IgD-negative memory B cell (primary cell): ENCODE measurements around the gene DCDC2C. TPM values are rescaled to one million over a fixed set of nuclear protein-coding genes. Genes with fewer than 3 reads are reported as not detected.

Experiments
- H3K27ac Mint-ChIP-seq, 3 donors: one replicate each; pipeline ENCODE4 v1.8.0; 2020 to 2022; ENCODE audit warnings: mild to moderate bottlenecking in 3 of 3, mixed read lengths in 3 of 3, moderate library complexity in 1 of 3
- H3K27me3 Mint-ChIP-seq: one replicate; pipeline ENCODE4 v1.8.0; 2021; ENCODE audit warnings: mixed read lengths
- H3K36me3 Mint-ChIP-seq: one replicate; pipeline ENCODE4 v1.8.0; 2020; ENCODE audit warnings: mild to moderate bottlenecking, mixed read lengths
- H3K4me1 Mint-ChIP-seq, 3 donors: one replicate each; pipeline ENCODE4 v1.8.0; 2020 to 2022; ENCODE audit warnings: mixed read lengths in 3 of 3, mild to moderate bottlenecking in 1 of 3
- H3K4me3 Mint-ChIP-seq, 4 donors: one replicate each; pipeline ENCODE4 v1.8.0; 2020 to 2022; ENCODE audit warnings: mild to moderate bottlenecking in 4 of 4, mixed read lengths in 4 of 4, moderate library complexity in 3 of 4
- H3K9me3 Mint-ChIP-seq, 3 donors: one replicate each; pipeline ENCODE4 v1.8.0; 2020 to 2021; ENCODE audit warnings: mixed read lengths in 3 of 3, mild to moderate bottlenecking in 1 of 3
- polyA plus RNA-seq: library from polyadenylated mRNA; unstranded; fragments of 300-500 nt; fragmentation: Illumina TruSeq; gene quantifications from one replicate; pipeline ENCODE4 v1.2.3, GENCODE V29; 2021

The DCDC2C gene
- polyA plus RNA-seq, 1 donor from 2014 or later, result not detected

DNA sequence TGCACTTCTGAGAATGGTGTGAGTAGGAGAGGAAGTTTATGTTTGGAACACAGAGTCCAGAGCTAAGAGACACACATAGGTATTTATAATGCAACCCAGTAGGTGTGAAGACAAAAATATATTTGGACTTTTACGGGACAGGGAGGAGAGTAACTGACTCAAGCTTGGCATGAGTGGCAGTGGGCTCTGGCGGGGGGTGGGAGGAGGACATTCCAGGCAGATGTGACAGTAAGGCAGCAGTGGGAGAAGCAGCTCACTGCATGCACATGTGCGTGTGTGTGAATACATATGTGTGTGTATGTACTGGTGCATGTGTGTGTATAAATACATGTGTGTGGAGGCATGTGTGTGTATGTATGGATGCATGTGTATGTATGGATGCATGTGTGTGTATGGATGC lies 51.4 kb downstream of the DCDC2C start:
- peaks cover 11% of the 10 kb centered on the region for H3K27me3 Mint-ChIP-seq
- H3K36me3 Mint-ChIP-seq, result no peaks in the 10 kb centered on the region
- H3K27ac Mint-ChIP-seq, result peak overlapping the region in 1 of 3 donors; percentile 13
- H3K9me3 Mint-ChIP-seq, result peaks cover 0 to 4% (median 2%) of the 10 kb centered on the region in 3 donors
- H3K4me1 Mint-ChIP-seq, result no peaks in the 10 kb centered on the region
- no peak overlapping the region for H3K4me3 Mint-ChIP-seq

DNA sequence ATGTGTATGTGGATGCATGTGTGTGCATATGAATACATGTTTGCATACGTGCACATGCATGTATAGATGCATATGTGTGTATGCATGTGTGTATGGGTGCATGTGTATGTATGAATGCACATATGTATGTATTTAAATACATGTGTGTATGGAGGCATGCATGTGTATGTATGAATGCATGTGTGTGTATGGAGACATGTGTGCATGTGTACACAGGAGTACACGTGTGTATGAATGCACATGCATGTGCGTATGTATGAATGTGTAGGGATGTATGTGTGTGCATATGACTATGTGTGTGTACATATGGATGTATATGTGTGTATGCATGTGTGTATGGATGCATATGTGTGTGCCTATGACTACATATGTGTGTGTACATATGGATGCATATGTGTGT lies 51.9 kb downstream of the DCDC2C start:
- Mint-ChIP-seq H3K36me3 (no peaks in the 10 kb centered on the region), H3K4me3 (no peak overlapping the region), H3K4me1 (no peaks in the 10 kb centered on the region), H3K27me3 (peaks cover 11% of the 10 kb centered on the region), H3K27ac (no peak overlapping the region), H3K9me3 (peaks cover 0 to 4% (median 2%) of the 10 kb centered on the region in 3 donors)

DNA sequence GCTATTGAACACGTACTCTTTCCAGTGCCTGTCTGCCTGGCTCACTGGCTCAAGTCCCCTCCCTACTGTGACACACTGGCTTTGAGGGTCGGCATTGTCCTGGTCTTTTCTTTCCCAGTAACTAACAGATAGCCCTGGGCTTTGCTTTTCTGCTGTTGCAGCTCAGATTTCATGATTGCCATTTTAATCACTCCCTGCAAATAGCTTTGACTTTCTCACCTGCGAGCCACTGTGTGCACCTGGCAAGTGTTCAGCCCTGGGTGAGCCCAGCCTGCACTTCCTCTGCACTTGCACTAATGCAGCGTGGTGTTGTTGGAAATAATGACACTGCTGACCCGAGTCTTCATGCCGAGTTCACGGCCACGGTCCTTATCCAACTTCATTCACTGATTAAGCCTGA lies 52.9 kb downstream of the DCDC2C start:
- peaks cover 9% of the 10 kb centered on the region for H3K27me3 Mint-ChIP-seq
- H3K4me3 Mint-ChIP-seq, result no peak overlapping the region
- H3K36me3 Mint-ChIP-seq, result no peaks in the 10 kb centered on the region
- peaks cover 0 to 4% (median 2%) of the 10 kb centered on the region in 3 donors for H3K9me3 Mint-ChIP-seq
- no peak overlapping the region for H3K27ac Mint-ChIP-seq
- no peaks in the 10 kb centered on the region for H3K4me1 Mint-ChIP-seq

DNA sequence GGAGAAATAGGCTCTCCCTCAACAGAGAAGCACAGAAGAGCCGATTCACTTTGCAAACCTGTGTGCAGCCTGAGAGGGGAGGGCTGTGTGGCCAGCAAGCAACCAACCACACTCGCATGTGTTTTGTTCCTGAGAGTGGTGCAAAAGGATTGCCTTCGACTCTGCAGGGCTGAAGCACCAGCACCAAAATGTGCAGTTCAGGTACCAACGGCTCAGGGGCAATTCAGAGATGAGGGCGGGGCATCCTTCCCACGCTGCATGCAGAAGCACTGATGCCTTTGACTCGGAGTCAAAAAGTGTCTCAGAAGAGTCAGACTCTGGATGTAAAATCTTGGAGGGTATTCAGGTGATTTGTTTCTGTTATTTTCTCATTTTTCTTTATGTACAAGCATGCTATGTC lies 55.5 kb downstream of the DCDC2C start:
- Mint-ChIP-seq H3K27me3 (peaks cover 4% of the 10 kb centered on the region), H3K4me1 (no peaks in the 10 kb centered on the region), H3K9me3 (peaks cover 0 to 4% (median 2%) of the 10 kb centered on the region in 3 donors), H3K27ac (no peak overlapping the region), H3K36me3 (no peaks in the 10 kb centered on the region), H3K4me3 (no peak overlapping the region)

DNA sequence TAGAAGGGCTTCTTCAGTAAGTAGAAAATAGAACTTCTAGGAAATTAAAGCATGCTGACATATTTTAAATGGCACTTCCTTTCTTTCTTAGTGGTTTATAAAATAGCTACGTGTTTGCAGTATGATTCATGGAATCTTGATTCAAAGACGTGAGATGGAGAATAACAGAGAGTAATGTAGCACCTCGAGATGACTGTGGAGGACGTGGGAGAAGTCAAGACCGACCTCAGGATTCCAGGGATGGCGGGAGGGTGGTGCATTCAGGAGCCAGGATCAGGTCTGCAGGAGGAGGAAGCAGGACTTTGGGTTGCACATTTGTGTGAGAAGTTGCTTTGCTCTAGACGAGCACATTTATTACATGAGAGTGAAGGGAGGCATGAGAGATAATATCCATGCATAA lies 56.0 kb downstream of the DCDC2C start:
- Mint-ChIP-seq H3K27ac (no peak overlapping the region), H3K36me3 (no peaks in the 10 kb centered on the region), H3K9me3 (peaks cover 0 to 4% (median 2%) of the 10 kb centered on the region in 3 donors), H3K4me1 (no peaks in the 10 kb centered on the region), H3K27me3 (peaks cover 3% of the 10 kb centered on the region), H3K4me3 (no peak overlapping the region)

DNA sequence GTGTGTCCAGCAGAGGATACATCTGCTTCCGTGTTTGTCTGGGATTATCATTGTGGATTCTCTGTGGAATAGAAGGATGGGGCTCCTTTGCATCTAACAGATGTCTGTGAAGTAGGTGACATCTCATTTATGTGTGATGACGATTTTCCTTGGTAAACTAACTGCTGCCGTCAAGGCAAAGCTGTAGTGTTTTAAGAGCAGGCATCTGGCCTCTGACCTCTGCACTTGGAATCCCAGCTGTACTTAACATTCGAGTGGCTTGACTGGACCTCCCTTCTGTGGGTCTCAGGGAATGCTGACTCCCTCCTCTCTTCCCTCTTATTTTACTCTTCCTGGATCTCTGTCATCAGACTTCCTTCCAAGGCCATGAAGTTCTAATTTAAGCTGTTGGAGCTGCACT lies 56.4 kb downstream of the DCDC2C start:
- Mint-ChIP-seq H3K4me3 (no peak overlapping the region), H3K27me3 (peaks cover 3% of the 10 kb centered on the region), H3K27ac (no peak overlapping the region), H3K36me3 (no peaks in the 10 kb centered on the region), H3K4me1 (no peaks in the 10 kb centered on the region), H3K9me3 (peaks cover 0 to 4% (median 0%) of the 10 kb centered on the region in 3 donors)

DNA sequence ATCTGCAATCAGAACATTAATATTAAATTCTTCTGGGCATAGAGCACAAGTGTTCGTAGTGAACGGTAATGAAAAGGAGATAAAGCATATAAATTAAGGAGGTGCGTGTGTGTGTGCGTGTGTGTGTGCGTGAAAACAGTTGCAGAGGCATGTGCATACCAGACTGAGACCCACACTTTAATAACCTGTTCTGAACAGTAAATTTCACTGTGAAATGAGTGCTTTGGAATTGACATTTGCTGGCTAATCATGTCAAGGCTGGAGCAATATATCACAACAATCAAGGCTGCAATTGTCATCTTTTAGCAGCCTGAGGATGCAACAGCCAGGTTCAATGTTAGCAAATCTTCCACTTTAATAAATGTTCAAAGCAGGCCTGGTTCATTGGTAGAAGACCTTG lies 57.9 kb downstream of the DCDC2C start:
- Mint-ChIP-seq H3K27ac (no peak overlapping the region), H3K36me3 (no peaks in the 10 kb centered on the region), H3K4me3 (no peak overlapping the region), H3K4me1 (no peaks in the 10 kb centered on the region), H3K27me3 (peaks cover 3% of the 10 kb centered on the region), H3K9me3 (peaks cover 0 to 3% (median 0%) of the 10 kb centered on the region in 3 donors)

DNA sequence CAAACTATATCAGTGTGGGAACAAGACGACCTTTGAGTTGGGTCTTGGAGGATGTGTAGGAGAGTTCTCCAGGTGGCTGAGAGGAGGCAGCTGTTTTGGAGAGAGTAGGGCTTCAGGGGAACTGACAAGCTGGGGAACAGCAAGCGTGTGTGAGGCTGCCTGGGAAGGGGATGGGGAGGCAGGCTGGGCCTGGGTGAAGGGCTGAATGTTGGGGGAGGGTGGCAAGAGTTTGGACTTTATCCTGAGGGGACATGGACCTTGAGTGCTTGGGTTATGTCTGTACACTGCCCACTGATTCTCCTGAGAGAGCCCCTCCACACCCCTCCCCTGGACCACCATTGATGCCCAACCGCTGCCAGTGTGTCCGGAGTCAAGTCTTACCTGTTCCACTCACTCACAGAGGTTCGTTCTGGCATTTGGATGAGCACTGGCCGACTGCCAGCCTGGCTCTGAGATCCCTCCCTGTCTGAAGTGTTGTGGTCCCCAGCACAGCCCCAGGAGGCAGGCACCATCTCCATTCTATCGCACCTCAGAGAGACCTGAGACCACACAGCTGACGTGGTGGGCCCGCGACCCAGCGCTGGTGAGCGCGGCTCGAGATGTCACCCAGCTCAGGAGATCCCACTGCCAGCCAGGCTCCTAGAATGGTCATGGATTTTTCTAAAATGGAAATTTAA lies 59.5 kb downstream of the DCDC2C start:
- no peaks in the 10 kb centered on the region for H3K36me3 Mint-ChIP-seq
- H3K4me1 Mint-ChIP-seq, result no peaks in the 10 kb centered on the region
- H3K27me3 Mint-ChIP-seq, result peaks cover 3% of the 10 kb centered on the region
- peaks cover 0 to 3% (median 0%) of the 10 kb centered on the region in 3 donors for H3K9me3 Mint-ChIP-seq
- H3K27ac Mint-ChIP-seq, result no peak overlapping the region
- H3K4me3 Mint-ChIP-seq, result no peak overlapping the region

DNA sequence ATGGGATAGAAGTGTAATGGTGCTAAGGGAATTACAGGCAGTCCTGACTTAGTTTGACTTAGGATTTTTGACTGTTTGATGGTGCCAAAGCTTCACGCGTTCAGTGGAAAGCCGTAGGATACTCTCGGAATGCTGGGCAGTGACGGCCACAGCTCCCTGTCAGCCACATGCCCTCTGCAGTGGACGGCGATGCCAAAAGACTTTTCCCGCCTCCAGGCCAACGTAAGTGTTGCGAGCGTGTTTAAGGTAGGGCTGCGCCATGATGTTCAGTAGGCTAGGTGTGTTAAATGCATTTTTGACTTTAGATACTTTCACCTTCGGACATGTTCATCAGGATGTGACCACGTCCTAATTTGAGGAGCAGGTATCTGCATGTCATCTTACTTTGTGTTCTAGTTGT lies 63.4 kb downstream of the DCDC2C start:
- Mint-ChIP-seq H3K9me3 (peaks cover 0 to 3% (median 0%) of the 10 kb centered on the region in 3 donors), H3K27ac (no peak overlapping the region), H3K4me3 (no peak overlapping the region), H3K36me3 (peaks cover 2% of the 10 kb centered on the region), H3K27me3 (no peaks in the 10 kb centered on the region), H3K4me1 (no peaks in the 10 kb centered on the region)

DNA sequence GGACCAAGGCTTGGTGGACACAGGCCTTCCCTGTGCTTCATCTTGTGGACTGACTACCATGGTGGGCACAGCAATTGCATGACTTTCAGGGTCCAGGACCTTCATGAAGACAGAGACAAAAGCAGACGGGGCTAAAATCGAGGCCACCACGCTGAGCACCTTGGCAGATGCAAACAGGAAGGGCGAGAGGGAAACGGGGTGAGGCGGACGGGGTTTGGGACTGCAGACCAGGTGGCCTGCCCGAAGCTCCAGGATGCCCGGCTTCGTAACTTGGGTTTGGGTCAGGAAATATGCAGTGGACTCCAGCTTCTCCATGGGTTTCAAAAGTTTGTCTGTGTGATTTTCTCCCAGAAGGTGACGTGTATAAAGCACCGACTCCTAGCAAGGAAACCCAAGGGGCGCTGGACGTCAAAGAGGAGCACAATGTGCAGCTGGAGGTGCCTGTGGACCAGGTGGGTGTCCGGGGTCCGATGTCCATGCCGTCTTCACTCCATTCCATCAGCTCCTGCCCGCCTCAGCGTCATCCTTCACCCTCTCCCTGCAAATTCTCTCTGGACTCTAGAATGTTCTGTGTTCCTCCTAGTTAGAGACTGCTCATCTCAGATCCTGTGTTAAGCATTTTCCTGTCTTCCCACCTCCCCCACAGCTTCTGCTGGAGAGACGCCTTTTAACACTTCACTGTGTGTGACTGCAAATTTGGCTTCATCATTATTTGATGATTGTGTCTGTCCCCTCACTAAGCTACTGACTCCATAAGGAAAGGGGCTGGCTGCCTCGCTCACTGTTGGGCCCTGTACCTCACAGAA lies 65.8 kb downstream of the DCDC2C start:
- Mint-ChIP-seq H3K27ac (no peak overlapping the region), H3K4me3 (no peak overlapping the region), H3K4me1 (no peaks in the 10 kb centered on the region), H3K36me3 (peaks cover 2% of the 10 kb centered on the region), H3K27me3 (peaks cover 3% of the 10 kb centered on the region), H3K9me3 (peaks cover 0 to 3% (median 0%) of the 10 kb centered on the region in 3 donors)

DNA sequence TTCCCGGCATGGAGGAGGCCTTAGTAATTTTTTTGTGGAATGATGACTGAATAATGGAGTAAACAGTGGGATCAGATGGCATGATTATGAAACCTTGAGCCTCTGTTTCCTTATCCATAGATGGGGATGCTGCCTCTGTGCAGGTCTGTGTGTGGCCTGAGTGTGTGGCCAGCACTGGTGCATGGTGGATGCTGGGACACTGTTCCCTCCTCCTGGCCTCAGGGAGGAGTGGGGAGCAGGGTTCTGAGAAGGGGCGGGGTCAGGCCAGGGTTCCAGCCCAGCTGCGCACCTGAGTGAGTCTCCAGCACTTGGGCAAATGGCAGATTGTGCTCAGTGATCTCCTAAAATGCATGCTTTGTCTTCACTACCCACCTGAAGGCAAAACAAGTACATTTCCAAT lies 66.4 kb downstream of the DCDC2C start:
- Mint-ChIP-seq H3K4me3 (no peak overlapping the region), H3K9me3 (peaks cover 0 to 3% (median 0%) of the 10 kb centered on the region in 3 donors), H3K36me3 (peaks cover 2% of the 10 kb centered on the region), H3K27me3 (peaks cover 3% of the 10 kb centered on the region), H3K4me1 (no peaks in the 10 kb centered on the region), H3K27ac (no peak overlapping the region)

DNA sequence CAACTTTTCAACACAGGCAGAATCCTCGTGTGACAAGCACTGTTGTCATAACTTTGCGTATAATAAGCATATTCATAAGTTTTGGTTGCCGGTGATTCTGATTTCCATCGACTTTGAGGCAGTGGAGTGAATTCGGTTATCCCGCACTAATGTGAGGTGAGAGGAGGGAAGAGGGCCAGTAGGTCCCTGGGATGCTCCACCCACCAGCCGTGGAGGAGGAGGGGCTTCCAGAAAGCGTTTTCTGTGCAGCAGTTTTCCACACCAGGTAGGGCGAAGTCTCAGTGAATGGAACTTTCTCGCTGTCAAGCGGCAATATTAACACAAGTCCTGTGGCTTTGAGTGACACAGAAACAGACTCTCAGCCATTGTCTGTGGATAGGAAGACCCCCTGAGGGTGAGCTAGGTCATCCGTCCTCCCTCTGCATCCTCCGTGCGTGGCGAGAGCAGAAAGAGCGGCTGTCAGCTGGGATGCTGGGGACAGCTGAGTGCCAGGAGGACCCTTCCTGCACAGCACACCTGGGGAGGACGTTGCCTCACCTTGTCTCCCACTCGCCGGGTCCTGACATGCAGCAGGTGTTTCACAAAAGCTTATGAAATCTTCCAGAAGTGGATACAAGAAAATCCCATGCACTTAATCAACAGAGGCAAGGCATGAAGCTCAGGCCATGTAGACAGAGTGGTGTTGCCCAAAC lies 67.5 kb downstream of the DCDC2C start:
- Mint-ChIP-seq H3K4me3 (peak overlapping the region in 1 of 4 donors; percentile 23), H3K9me3 (no peaks in the 10 kb centered on the region), H3K4me1 (no peaks in the 10 kb centered on the region), H3K27me3 (peaks cover 3% of the 10 kb centered on the region), H3K27ac (no peak overlapping the region), H3K36me3 (peaks cover 2% of the 10 kb centered on the region)

DNA sequence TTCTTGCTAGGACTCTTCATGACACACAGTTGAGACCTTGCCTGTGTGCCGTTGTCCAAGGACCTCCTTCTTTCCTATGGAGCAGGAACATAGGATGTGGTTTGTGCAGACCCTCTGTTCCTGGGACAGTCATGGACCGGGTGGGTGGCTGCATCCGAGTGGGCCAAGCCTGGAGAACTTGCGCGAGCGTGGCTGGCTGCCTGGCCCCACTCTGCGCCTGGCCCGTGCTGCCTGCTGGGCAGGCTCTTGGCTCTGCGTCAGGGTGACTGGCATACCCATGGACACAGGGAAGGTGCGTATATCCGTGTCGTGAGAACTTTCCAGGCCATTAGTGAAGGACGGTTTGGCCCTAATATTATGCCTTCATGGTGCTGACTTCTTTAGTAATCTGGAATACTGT lies 68.2 kb downstream of the DCDC2C start:
- Mint-ChIP-seq H3K4me3 (no peak overlapping the region), H3K4me1 (no peaks in the 10 kb centered on the region), H3K36me3 (peaks cover 2% of the 10 kb centered on the region), H3K9me3 (no peaks in the 10 kb centered on the region), H3K27me3 (peaks cover 3% of the 10 kb centered on the region), H3K27ac (no peak overlapping the region)

DNA sequence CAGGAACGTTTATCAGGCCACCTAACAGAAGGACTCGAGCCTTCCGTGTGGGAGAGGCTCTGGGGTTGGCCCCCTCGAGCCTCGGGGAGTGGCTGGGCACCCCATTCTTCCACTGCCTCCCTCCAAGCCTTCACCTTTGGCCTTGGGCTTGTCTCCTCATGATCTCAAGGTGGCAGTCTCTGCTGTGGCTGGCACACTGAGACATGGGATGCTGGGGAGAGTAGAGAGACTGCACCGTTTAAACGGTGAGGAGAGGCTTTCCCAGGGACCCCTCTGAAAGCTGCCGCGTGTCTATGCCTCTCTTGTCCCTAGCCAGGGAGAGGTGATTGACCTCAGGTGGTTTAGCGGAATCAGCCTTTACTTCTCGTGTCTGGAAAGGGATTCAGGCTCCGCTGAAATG lies 71.0 kb downstream of the DCDC2C start:
- H3K4me1 Mint-ChIP-seq, result peaks cover 0 to 3% (median 0%) of the 10 kb centered on the region in 3 donors
- H3K9me3 Mint-ChIP-seq, result peaks cover 0 to 4% (median 0%) of the 10 kb centered on the region in 3 donors
- peaks cover 6% of the 10 kb centered on the region for H3K27me3 Mint-ChIP-seq
- H3K4me3 Mint-ChIP-seq, result no peak overlapping the region
- H3K36me3 Mint-ChIP-seq, result peaks cover 2% of the 10 kb centered on the region
- no peak overlapping the region for H3K27ac Mint-ChIP-seq

DNA sequence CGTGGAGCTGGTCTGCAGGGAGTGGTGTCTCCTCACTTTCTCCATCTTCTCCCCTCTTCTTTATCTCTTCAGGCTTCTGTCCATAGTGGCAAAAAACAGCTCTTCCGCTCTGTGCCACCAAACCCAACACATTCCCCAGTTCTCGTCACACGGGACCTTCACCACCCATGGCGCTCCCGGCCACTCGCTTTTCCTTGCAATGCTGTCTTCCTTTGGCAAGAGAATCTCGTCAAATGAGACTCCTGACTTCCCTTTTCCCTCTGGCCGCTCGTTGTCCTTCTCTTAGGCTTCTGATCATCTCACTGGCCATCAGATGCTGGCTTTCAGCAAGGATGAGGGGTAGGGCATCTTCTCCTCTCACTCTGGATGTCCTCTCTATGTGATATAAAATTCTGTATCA lies 72.9 kb downstream of the DCDC2C start:
- Mint-ChIP-seq H3K36me3 (no peaks in the 10 kb centered on the region), H3K4me3 (no peak overlapping the region), H3K4me1 (peaks cover 2 to 13% (median 2%) of the 10 kb centered on the region in 3 donors), H3K9me3 (peaks cover 0 to 4% (median 0%) of the 10 kb centered on the region in 3 donors), H3K27me3 (peaks cover 7% of the 10 kb centered on the region), H3K27ac (no peak overlapping the region)
